ENCODE results near the gene AP4S1. TPM values are rescaled to one million over a fixed set of nuclear protein-coding genes. Genes with fewer than 3 reads are reported as not detected.
"Not testable (repeated sequence)": the region's sequence is repeated elsewhere in the genome, so short reads cannot be mapped to it uniquely, and the experiment has no call there.

Gene AP4S1
- total RNA-seq, 1 experiment from 2014 or later: 7.8 TPM

DNA sequence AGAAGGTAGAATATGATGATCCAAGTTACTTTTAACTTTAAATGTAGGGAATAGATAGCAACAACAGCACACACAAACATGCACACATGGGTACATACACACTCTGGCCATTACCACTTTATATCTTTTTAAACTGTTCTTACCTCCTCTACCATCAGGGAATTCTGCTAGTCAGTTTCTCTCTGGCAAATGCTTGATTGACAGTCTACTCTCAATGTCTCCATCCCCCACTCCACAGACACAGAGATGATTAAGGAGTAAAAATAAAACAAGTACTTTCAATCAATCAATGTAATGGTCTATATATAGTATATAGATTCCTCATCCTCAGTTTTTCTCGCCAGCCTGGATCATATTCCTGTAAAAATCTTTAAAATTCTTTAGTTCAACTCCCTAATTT lies 16.9 kb downstream of the AP4S1 start:
- Histone ChIP-seq H3K4me3 (ENCODE audit: low read length) (no peak overlapping the region), H3K9ac (ENCODE audit: low read length) (no peak overlapping the region), H3K27ac (ENCODE audit: low read length) (no peak overlapping the region), H3K79me2 (ENCODE audit: low read length) (no peaks in the 10 kb centered on the region), H3K4me2 (ENCODE audit: low read depth, low read length, poor library complexity, severe bottlenecking) (no peak overlapping the region), H3K27me3 (ENCODE audit: low read length) (no peaks in the 10 kb centered on the region), H3K36me3 (ENCODE audit: insufficient read depth, low read length) (no peaks in the 10 kb centered on the region), H3K9me2 (replicated peaks; ENCODE audit: insufficient read depth, low read length) (no peaks in the 10 kb centered on the region), H3K4me1 (ENCODE audit: low read length) (no peaks in the 10 kb centered on the region), H4K20me1 (ENCODE audit: insufficient read depth, low read depth, low read length) (no peaks in the 10 kb centered on the region), H3K9me3 (ENCODE audit: low read length) (no peaks in the 10 kb centered on the region), H2AFZ (ENCODE audit: low read length) (no peak overlapping the region)
- no peak for DNase-seq

DNA sequence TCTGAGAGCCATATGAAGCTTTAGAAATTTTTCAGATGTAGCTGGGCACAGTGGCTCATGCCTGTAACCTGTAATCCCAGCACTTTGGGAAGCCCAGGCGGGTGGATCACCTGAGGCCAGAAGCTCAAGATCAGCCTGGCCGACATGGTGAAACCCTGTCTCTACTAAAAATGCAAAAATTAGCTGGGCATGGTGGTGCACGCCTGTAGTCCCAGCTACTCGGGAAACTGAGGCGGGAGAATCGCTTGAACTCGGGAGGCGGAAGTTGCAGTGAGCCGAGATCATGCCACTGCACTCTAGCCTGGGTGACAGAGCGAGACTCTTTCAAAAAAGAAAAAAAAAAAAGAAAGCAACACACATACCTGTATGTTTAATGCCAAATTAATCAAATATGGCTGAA lies 17.4 kb downstream of the AP4S1 start:
- H3K4me2 ChIP-seq (ENCODE audit: low read depth, low read length, poor library complexity, severe bottlenecking): not testable (repeated sequence)

DNA sequence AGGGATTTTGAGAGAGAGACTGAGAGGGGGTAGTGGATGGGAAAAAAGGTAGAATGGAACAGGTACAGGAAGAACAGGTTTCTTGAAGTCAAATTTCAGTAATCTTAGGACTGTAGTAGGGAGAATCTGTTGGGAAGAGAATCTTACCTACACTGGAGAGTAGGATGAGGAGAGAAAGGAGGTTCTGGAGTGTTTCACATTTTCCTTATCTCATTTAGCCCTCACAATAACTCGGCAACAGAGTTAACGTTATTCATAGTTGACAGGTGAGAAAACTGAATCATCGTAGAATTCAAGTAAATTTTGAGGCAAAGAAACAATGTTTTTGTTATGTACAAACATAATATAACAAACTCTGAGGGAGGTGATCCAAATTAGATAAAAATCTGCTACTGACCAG lies 17.9 kb downstream of the AP4S1 start:
- Histone ChIP-seq H3K9me3 (ENCODE audit: low read length) (no peaks in the 10 kb centered on the region), H2AFZ (ENCODE audit: low read length) (no peak overlapping the region), H3K27me3 (ENCODE audit: low read length) (no peaks in the 10 kb centered on the region), H3K9ac (ENCODE audit: low read length) (no peak overlapping the region), H3K4me2 (ENCODE audit: low read depth, low read length, poor library complexity, severe bottlenecking) (no peak overlapping the region), H3K36me3 (ENCODE audit: insufficient read depth, low read length) (no peaks in the 10 kb centered on the region), H3K79me2 (ENCODE audit: low read length) (no peaks in the 10 kb centered on the region), H3K4me3 (ENCODE audit: low read length) (no peak overlapping the region), H3K4me1 (ENCODE audit: low read length) (no peaks in the 10 kb centered on the region), H3K9me2 (replicated peaks; ENCODE audit: insufficient read depth, low read length) (no peaks in the 10 kb centered on the region), H3K27ac (ENCODE audit: low read length) (no peak overlapping the region), H4K20me1 (ENCODE audit: insufficient read depth, low read depth, low read length) (no peaks in the 10 kb centered on the region)
- no peak for DNase-seq

More for the DNA sequence above, 17.4 kb downstream of the AP4S1 start:
- H3K27me3 ChIP-seq (ENCODE audit: low read length); H3K9me3 ChIP-seq (ENCODE audit: low read length); H3K36me3 ChIP-seq (ENCODE audit: insufficient read depth, low read length); DNase-seq; H3K4me3 ChIP-seq (ENCODE audit: low read length); H3K4me1 ChIP-seq (ENCODE audit: low read length); H3K9ac ChIP-seq (ENCODE audit: low read length); H3K79me2 ChIP-seq (ENCODE audit: low read length); H3K27ac ChIP-seq (ENCODE audit: low read length); H4K20me1 ChIP-seq (ENCODE audit: insufficient read depth, low read depth, low read length); H2AFZ ChIP-seq (ENCODE audit: low read length); H3K9me2 ChIP-seq (replicated peaks; ENCODE audit: insufficient read depth, low read length): not testable (repeated sequence)

DNA sequence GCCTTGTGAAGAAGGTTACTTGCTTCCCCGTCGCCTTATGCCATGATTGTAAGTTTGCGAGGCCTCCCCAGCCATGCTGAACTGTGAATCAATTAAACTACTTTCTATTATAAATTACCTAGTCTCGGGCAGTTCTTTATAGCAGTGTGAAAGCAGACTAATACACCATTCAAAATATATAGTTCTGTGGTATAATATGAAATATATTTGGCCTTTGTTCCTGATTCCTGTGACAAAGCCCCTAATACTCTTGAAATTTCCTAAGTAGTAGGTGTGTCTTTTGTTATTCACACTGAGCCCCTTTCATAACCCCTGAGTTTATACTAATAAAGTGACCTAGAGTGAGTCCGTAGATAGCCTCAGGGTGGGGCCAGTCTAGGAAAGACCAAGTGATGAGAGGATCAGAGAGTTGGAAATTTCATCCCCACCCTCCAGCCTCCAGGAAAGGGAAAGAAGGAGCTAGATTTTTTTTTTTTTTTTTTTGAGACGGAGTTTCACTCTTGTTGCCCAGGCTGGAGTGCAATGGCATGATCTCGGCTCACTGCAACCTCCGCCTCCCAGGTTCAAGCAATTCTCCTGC lies 20.1 kb downstream of the AP4S1 start:
- Histone ChIP-seq H3K9ac (ENCODE audit: low read length) (no peak overlapping the region), H3K27me3 (ENCODE audit: low read length) (no peaks in the 10 kb centered on the region)

DNA sequence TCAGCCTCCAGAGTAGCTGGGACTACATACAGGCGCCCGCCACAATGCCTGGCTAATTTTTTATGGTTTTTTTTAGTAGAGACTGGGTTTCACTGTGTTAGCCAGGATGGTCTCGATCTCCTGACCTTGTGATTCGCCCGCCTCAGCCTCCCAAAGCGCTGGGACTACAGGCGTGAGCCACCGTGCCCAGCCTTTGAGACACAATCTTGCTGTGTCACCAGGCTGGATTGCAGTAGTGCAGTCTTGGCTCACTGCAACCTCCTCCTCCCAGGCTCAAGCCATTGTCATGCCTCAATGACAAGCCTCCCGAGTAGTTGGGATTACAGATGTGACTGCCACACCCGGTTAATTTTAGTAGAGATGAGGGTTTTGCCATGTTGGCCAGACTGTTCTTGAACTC lies 22.1 kb downstream of the AP4S1 start:
- H3K4me1 ChIP-seq (ENCODE audit: low read length): no peaks in the 10 kb centered on the region
- no peaks in the 10 kb centered on the region for H3K9me2 ChIP-seq (replicated peaks; ENCODE audit: insufficient read depth, low read length)
- no peaks in the 10 kb centered on the region for H3K9me3 ChIP-seq (ENCODE audit: low read length)
- H3K9ac ChIP-seq (ENCODE audit: low read length): no peak overlapping the region
- no peak overlapping the region for H2AFZ ChIP-seq (ENCODE audit: low read length)
- no peak overlapping the region for H3K27ac ChIP-seq (ENCODE audit: low read length)
- no peaks in the 10 kb centered on the region for H4K20me1 ChIP-seq (ENCODE audit: insufficient read depth, low read depth, low read length)
- H3K4me3 ChIP-seq (ENCODE audit: low read length): no peak overlapping the region
- H3K36me3 ChIP-seq (ENCODE audit: insufficient read depth, low read length): no peaks in the 10 kb centered on the region
- no peak for DNase-seq
- H3K27me3 ChIP-seq (ENCODE audit: low read length): no peaks in the 10 kb centered on the region
- no peaks in the 10 kb centered on the region for H3K79me2 ChIP-seq (ENCODE audit: low read length)
- no peak overlapping the region for H3K4me2 ChIP-seq (ENCODE audit: low read depth, low read length, poor library complexity, severe bottlenecking)

More for the DNA sequence above, 20.1 kb downstream of the AP4S1 start:
- Histone ChIP-seq H3K9me2 (replicated peaks; ENCODE audit: insufficient read depth, low read length) (no peaks in the 10 kb centered on the region), H2AFZ (ENCODE audit: low read length) (no peak overlapping the region), H3K79me2 (ENCODE audit: low read length) (no peaks in the 10 kb centered on the region), H3K4me1 (ENCODE audit: low read length) (no peaks in the 10 kb centered on the region), H3K27ac (ENCODE audit: low read length) (no peak overlapping the region), H3K36me3 (ENCODE audit: insufficient read depth, low read length) (no peaks in the 10 kb centered on the region), H3K9me3 (ENCODE audit: low read length) (no peaks in the 10 kb centered on the region), H3K4me2 (ENCODE audit: low read depth, low read length, poor library complexity, severe bottlenecking) (no peak overlapping the region), H4K20me1 (ENCODE audit: insufficient read depth, low read depth, low read length) (no peaks in the 10 kb centered on the region), H3K4me3 (ENCODE audit: low read length) (no peak overlapping the region)
- DNase-seq: no peak

DNA sequence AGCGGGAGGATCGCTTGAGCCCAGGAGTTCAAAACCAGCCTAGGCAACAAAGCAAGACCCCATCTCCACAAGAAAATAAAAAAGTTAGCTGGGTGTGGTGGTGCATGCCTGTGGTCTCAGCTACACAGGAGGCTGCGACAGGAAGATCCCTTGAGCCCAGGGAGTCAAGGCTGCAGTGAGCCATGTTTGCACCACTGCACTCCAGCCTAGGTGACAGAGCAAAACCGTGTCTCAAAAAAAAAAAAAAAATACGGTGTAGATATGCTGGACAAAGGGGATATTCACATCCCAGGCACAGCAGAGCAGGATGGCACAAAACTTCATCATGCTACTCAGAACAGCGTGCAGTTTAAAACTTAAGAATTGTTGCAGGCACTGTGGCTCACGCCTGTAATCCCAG lies 25.6 kb downstream of the AP4S1 start:
- Histone ChIP-seq H2AFZ (ENCODE audit: low read length) (no peak overlapping the region), H3K4me2 (ENCODE audit: low read depth, low read length, poor library complexity, severe bottlenecking) (no peak overlapping the region), H3K36me3 (ENCODE audit: insufficient read depth, low read length) (no peaks in the 10 kb centered on the region), H3K27ac (ENCODE audit: low read length) (no peak overlapping the region), H3K9ac (ENCODE audit: low read length) (no peak overlapping the region), H3K79me2 (ENCODE audit: low read length) (no peaks in the 10 kb centered on the region), H3K4me3 (ENCODE audit: low read length) (no peak overlapping the region), H3K27me3 (ENCODE audit: low read length) (no peaks in the 10 kb centered on the region), H4K20me1 (ENCODE audit: insufficient read depth, low read depth, low read length) (no peaks in the 10 kb centered on the region), H3K9me3 (ENCODE audit: low read length) (no peaks in the 10 kb centered on the region), H3K4me1 (ENCODE audit: low read length) (no peaks in the 10 kb centered on the region), H3K9me2 (replicated peaks; ENCODE audit: insufficient read depth, low read length) (no peaks in the 10 kb centered on the region)
- no peak for DNase-seq

DNA sequence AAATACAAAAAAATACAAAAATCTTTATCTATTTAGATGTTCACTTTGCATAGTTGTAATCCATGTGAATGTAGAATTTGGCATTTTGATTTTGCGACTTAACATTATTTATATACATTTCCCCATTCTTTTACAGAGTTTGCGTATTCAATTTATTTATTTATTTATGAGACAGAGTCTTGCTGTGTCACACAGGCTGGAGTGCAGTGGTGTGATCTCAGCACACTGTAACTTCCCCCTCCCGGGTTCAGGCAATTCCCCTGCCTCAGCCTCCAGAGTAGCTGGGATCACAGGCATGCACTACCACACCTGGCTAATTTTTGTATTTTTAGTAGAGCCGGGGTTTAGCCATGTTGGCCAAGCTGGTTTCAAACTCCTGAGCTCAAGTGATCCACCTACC lies 26.1 kb downstream of the AP4S1 start:
- Histone ChIP-seq H3K27me3 (ENCODE audit: low read length) (no peaks in the 10 kb centered on the region), H3K4me1 (ENCODE audit: low read length) (no peaks in the 10 kb centered on the region), H3K9ac (ENCODE audit: low read length) (no peak overlapping the region), H3K9me3 (ENCODE audit: low read length) (no peaks in the 10 kb centered on the region), H3K27ac (ENCODE audit: low read length) (no peak overlapping the region), H3K4me2 (ENCODE audit: low read depth, low read length, poor library complexity, severe bottlenecking) (no peak overlapping the region), H3K36me3 (ENCODE audit: insufficient read depth, low read length) (no peaks in the 10 kb centered on the region), H2AFZ (ENCODE audit: low read length) (no peak overlapping the region), H4K20me1 (ENCODE audit: insufficient read depth, low read depth, low read length) (no peaks in the 10 kb centered on the region), H3K4me3 (ENCODE audit: low read length) (no peak overlapping the region), H3K9me2 (replicated peaks; ENCODE audit: insufficient read depth, low read length) (no peaks in the 10 kb centered on the region), H3K79me2 (ENCODE audit: low read length) (no peaks in the 10 kb centered on the region)
- DNase-seq: no peak

DNA sequence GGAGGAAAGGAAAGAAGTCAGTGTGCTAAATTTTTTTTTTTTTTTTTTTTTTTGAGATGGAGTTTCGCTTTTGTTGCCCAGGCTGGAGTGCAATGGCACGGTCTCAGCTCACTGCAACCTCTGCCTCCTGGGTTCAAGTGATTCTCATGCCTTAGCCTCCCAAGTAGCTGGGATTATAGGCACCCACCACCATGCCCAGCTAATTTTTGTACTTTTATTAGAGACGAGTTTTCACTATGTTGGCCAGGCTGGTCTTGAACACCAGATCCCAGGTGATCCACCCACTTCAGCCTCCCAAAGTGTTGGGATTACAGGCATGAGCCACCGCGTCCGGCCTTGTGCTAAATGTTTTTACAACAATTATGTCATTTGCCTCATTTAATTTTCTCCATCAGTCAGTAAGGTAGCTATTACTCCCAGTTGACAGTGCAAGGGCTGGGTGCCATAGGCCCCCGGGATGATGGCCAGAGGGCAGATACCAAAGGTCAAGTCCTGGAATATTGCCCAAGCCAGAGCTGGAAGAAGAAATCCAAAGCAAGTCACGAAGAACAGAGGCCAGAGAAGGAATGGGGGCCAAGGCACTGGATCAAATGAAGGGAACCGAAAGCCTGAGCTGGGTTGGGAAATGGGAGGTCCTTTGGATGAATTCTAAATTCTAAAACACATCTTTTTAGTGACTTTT lies 27.6 kb downstream of the AP4S1 start:
- H3K79me2 ChIP-seq (ENCODE audit: low read length); H3K4me1 ChIP-seq (ENCODE audit: low read length); DNase-seq; H3K4me3 ChIP-seq (ENCODE audit: low read length); H3K27me3 ChIP-seq (ENCODE audit: low read length); H3K27ac ChIP-seq (ENCODE audit: low read length); H3K9ac ChIP-seq (ENCODE audit: low read length); H3K9me2 ChIP-seq (replicated peaks; ENCODE audit: insufficient read depth, low read length); H3K36me3 ChIP-seq (ENCODE audit: insufficient read depth, low read length); H3K9me3 ChIP-seq (ENCODE audit: low read length); H2AFZ ChIP-seq (ENCODE audit: low read length); H4K20me1 ChIP-seq (ENCODE audit: insufficient read depth, low read depth, low read length); H3K4me2 ChIP-seq (ENCODE audit: low read depth, low read length, poor library complexity, severe bottlenecking): not testable (repeated sequence)

Measured in Karpas-422 (cell line).